ENCODE data around the gene CDKN2C.

DNA sequence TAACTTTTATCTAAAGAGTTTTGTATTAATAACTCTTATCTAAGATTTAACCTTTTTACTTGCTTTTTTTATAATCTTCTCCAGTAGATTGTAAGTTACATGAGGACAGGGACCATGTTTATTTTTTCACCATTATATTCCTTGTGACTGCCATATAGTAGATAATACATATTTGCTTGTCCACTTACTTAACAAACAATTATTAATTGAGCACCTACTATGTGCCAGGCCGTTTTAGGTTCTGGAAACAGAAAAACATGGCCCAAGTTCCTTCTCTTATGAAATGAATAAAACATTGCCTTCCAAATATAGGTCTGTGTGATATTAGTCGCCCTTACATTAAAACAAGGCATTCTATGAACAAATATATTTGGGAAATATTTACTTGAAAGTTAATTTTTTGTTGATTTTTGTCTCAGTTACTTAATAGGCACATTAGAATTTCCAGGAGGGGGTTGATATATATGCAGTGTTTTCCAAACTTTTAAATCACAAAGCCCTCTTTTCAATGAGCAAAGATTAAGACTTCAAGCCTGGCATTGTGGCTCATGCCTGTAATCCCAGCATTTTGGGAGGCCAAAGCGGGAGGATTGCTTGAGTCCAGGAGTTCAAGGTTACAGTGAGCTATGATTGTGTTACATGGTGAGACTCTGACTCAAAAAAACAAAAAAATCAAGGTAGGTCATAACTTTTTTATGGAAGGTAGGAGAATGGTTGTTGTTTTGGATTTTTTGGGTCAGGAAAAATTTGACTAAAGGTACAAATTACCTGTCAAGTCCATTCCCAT is 22.7 kb downstream of the CDKN2C start:
- TF ChIP-seq, protein P1, sequence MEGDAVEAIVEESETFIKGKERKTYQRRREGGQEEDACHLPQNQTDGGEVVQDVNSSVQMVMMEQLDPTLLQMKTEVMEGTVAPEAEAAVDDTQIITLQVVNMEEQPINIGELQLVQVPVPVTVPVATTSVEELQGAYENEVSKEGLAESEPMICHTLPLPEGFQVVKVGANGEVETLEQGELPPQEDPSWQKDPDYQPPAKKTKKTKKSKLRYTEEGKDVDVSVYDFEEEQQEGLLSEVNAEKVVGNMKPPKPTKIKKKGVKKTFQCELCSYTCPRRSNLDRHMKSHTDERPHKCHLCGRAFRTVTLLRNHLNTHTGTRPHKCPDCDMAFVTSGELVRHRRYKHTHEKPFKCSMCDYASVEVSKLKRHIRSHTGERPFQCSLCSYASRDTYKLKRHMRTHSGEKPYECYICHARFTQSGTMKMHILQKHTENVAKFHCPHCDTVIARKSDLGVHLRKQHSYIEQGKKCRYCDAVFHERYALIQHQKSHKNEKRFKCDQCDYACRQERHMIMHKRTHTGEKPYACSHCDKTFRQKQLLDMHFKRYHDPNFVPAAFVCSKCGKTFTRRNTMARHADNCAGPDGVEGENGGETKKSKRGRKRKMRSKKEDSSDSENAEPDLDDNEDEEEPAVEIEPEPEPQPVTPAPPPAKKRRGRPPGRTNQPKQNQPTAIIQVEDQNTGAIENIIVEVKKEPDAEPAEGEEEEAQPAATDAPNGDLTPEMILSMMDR (IDR thresholded peaks at IDR 0.05): no peak
- TF ChIP-seq POLR2AphosphoS5 (IDR thresholded peaks at IDR 0.05; ENCODE audit: insufficient read depth in 1 of 2, low read depth in 1 of 2): no peak

All from vagina (tissue), 2 donors.